NCI-H2081 treated with DMSO at 0.1 percent for 48 hours (cell line): Measurements from ENCODE around the gene TRIM56.
"Not testable (repeated sequence)": the region's sequence is repeated elsewhere in the genome, so short reads cannot be mapped to it uniquely, and the experiment has no call there.

ENCODE experiments used
- DNase-seq: peaks from one replicate; lab custom pipeline; 2025; lab: John Stamatoyannopoulos, UW

Gene TRIM56

DNA sequence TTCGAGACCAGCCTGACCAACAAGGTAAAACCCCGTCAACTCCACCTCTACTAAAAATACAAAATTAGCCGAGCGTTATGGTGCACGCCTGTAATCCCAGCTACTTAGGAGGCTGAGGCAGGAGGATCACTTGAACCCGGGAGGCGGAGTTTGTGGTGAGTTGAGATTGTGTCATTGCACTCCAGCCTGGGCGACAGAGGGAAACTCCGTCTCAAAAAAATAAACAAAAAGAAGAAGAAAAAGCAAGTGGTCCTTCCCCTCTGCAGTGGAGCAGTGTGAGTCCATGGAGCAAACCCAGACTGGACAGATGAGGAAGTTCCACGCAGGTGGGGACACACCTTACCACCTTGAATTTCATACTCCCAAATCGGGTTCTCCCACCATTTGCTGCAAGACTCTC lies 28.6 kb downstream of the TRIM56 start:
- no peak for DNase-seq

- DNase-seq = no peak
Observed at GRCh38 chr7:101114492-101114891, 29.2 kb downstream of the TRIM56 start.

GRCh38 chr7:101115215-101115614 lies 29.9 kb downstream of the TRIM56 start:
- no peak for DNase-seq

GRCh38 chr7:101116898-101117297 lies 31.6 kb downstream of the TRIM56 start:
- DNase-seq = no peak

GRCh38 chr7:101118856-101119255 lies 33.6 kb downstream of the TRIM56 start:
- DNase-seq = no peak

DNA sequence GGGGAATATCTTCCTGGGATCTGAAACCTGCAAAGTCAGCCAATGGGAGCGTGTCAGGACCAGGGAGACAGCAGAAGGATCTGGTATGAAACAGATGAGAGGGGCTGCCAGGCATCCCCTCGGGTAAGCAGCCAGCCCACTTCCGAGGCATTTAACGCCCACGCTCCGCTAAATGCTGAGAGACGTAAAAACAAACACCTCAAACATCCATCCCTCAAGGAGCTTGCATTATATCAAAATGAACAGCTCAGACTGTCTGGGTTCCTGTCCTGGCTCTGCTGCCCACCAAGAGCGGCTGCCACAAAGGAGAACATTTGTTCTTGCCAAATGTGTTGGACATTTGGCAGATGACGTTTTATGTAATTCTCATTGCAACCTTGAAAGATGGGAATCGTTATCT lies 34.6 kb downstream of the TRIM56 start:
- no peak for DNase-seq

DNA sequence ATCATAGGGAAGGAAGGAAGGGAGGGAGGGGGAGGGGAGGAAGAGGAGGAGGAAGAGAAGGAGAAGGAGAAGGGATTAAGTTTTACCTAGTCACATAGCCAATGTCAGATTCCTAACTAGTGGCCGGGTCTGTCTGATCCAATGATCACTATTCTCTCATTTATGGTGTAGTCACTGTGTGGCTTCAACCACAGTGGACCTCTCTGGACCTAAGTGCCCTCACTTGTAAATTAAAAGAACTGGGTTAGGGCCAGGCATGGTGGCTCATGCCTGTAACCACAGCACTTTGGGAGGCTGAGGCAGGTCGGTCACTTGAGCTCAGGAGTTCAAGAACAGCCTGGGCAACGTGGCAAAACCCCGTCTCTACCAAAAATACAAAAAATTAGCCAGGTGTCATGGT lies 35.0 kb downstream of the TRIM56 start:
- DNase-seq = no peak

- DNase-seq = not testable (repeated sequence)
Observed at GRCh38 chr7:101121631-101121990, 36.3 kb downstream of the TRIM56 start.

- no peak for DNase-seq
Observed at GRCh38 chr7:101121991-101122932, 37.0 kb downstream of the TRIM56 start.

- no peak for DNase-seq
Observed at GRCh38 chr7:101122933-101123702, 37.8 kb downstream of the TRIM56 start.

DNA sequence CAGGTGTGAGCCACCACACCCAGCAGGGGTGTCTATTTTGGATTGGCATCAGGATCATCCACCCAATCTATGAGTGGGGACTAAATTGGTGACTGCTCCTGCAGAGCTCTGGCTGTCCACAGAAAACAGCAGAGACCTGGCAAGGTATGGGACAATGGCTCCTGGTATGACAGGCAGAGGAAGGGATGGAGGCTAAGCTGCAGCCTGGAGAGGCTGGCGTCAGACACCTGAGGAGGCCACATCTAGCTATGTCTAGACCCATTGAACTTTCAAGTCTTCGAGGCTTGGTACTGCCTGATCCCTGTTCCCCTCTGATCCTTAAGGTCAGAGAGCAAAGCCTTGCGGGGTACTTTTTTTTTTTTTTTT lies 38.4 kb downstream of the TRIM56 start:
- DNase-seq = no peak

DNA sequence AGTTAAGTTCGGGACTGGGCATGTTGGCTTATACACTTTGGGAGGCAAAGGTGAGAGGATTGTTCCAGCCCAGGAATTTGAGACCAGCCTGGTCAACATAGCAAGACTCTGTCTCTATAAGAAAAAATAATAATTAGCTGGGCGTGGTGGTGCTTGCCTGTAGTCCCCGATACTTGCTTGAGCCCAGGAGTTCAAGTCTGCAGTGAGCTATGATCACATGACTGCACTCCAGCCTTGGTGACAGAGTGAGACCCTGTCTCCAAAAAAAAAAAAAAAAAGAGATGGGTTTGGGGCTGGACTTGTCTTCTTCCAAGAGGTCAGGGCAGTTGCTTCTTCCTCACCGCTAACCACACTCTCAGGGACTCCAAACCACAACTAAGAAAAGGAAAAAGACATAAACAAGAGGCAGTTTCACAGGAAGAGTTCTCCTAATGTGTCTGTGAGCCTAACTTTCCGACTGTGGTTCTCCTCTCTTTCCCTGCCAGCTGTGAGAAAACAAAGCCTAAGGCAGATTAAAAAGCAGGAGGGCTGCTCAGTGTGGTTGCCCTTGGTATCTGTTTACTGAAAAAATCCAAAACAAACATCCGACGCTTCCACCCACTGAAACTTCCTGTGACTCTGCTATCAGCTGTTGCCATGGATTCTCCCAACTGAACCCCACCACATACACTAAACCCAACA lies 39.2 kb downstream of the TRIM56 start:
- DNase-seq = no peak

DNA sequence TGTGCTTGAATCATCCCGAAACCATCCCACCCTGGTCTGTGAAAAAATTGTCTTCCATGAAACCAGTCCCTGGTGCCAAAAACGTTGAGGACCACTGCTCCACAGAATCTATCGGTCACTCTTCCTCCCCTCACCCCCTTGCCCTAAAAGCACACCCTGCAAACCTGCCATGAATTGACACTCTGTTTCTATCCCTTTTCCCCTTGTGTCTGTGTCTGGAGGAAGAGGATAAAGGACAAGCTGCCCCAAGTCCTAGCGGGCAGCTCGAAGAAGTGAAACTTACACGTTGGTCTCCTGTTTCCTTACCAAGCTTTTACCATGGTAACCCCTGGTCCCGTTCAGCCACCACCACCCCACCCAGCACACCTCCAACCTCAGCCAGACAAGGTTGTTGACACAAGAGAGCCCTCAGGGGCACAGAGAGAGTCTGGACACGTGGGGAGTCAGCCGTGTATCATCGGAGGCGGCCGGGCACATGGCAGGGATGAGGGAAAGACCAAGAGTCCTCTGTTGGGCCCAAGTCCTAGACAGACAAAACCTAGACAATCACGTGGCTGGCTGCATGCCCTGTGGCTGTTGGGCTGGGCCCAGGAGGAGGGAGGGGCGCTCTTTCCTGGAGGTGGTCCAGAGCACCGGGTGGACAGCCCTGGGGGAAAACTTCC lies 40.8 kb downstream of the TRIM56 start:
- DNase-seq = no peak

DNA sequence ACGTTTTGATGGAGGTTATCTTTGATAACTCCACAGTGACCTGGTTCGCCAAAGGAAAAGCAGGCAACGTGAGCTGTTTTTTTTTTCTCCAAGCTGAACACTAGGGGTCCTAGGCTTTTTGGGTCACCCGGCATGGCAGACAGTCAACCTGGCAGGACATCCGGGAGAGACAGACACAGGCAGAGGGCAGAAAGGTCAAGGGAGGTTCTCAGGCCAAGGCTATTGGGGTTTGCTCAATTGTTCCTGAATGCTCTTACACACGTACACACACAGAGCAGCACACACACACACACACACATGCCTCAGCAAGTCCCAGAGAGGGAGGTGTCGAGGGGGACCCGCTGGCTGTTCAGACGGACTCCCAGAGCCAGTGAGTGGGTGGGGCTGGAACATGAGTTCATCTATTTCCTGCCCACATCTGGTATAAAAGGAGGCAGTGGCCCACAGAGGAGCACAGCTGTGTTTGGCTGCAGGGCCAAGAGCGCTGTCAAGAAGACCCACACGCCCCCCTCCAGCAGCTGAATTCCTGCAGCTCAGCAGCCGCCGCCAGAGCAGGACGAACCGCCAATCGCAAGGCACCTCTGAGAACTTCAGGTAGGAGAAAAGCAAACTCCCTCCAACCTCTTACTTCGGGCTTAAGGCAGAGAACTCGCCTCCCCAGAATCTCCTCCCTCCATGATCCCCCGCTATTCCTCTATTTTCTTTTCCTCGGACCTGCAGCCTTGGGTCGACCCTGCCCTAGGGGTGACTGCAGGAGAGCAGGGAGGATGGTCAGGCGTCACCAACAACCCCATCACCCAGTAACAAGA lies 41.6 kb downstream of the TRIM56 start, which contains the start of gene SERPINE1:
TSS of gene SERPINE1 (plus strand) at position 454 of the 809 bp plus-strand sequence. CDS start 1,290 bp downstream, outside the sequence.
- no peak for DNase-seq

DNA sequence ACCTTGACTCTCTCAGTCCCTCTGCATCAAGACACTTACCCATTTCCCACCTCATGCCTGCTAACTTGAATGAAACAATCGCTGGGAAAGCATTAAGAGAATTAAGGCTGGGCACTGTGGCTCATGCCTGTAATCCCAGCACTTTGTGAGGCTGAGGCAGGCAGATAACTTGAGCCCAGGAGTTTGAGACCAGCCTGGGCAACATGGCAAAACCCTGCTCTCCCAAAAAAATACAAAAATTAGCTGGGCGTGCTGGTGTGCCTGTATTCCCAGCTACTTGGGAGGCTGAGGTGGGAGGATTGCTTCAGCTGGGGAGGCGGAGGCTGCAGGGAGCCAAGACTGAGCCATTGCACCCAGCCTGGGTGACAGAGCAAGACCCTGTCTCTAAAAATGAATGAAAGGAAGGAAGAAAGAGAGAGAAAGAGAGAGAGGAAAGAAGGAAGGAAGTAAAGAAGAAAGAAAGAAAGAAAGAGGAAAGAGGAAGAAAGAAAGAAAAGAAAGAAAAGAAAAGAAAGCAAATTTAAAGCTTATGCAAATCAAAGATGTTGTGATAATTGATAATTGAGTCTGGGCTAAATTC lies 42.3 kb downstream of the TRIM56 start:
- no peak for DNase-seq

DNA sequence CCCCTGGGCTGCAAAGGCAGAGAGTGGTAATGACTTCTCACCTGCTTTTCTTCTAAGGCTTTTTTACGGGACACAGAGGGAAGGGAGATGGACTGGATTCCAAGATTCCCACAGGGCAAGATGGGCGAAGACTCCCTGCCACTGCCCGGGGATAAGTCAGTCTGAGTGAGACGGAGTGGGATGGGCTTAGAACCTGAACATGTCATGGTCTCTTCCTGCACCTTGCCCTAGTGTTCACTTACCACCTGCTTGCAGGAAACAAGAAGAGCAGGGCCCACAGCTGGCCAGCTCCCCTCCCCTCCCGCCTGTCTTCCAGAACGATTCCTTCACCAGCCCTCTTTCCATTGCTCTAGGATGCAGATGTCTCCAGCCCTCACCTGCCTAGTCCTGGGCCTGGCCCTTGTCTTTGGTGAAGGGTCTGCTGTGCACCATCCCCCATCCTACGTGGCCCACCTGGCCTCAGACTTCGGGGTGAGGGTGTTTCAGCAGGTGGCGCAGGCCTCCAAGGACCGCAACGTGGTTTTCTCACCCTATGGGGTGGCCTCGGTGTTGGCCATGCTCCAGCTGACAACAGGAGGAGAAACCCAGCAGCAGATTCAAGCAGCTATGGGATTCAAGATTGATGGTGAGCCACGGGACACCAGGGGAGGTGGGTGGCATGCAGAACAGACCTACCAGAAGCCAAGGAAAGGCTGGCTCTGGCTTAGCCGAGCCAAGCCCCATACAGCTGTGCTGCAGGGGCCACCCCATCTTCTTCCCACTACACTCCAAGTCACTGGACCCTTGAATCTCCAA lies 43.0 kb downstream of the TRIM56 start:
- DNase-seq = no peak

DNA sequence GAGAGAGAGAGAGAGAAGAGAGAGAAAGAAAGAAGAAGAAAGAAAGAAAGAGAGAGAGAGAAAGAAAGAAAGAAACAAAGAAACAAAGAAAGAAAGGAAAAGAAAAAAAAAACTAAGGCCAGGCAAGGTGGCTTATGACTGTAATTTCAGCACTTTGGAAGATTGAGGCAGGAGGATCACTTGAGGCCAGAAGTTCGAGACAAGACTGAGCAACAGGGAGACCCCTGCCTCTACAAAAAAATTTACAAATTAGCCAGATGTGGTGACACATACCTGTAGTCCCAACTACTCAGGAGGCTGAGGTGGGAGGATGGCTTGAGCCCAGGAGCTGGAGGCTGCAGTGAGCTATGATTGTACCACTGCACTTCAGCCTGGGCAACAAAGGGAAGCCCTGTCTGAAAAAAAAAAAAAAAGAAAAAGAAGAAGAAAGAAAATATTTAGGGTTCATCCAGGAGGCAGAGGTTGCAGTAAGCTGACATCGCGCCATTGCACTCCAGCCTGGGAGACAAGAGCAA lies 44.4 kb downstream of the TRIM56 start:
- DNase-seq = no peak

DNA sequence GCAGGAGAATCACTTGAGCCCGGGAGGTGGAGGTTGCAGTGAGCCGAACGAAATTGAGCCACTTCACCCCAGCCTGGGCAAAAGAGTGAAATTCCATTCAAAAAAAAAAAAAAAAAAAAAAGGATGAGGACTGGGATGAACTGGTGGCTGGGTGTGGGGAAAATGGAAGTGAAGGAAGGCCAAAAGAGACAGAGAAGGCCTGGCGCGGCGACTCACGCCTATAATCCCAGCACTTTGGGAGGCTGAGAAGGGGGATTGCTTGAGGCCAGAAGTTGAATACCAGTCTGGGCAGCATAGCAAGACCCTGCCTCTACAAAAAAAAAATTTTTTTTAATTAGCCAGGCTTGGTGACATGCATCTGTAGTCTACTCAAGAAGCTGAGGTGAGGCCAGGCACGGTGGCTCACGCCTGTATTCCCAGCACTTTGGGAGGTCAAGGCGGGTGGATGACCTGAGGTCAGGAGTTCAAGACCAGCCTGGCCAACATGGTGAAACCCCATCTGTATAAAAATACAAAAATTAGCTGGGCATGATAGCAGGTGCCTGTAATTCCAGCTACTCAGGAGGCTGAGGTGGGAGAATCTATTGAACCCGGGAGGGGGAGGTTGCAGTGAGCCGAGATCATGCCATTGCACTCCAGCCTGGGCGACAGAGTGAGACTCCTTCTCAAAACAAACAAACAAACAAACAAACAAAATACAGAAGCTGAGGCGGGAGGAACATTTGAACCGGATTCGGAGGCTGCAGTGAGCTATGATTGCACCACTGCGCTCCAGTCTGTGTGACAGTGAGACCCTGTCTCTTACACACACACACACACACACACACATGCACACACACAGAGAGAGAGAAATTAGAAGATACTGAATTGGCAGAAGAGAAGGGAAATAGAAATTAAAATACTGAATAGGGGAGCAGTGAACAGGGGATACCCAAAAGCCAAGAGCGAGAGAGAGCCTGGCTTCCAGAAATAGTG lies 47.6 kb downstream of the TRIM56 start:
- not testable (repeated sequence) for DNase-seq
